Stimulated activated CD4-positive, alpha-beta T cell treated with anti-CD3 and anti-CD28 coated beads, TNF-alpha, amount 100 ng/mL, for 48 hours (primary cell): ENCODE measurements around the gene LBHD2.
"Not testable (repeated sequence)": the region's sequence is repeated elsewhere in the genome, so short reads cannot be mapped to it uniquely, and the experiment has no call there.

Source experiments
- DNase-seq, 3 donors: peaks; one replicate each; pipeline ENCODE4 v3.0.0-alpha.2; 2020; ENCODE audit warnings: low read depth in 3 of 3

The LBHD2 gene

GRCh38 chr14:103119527-103119926 is 35.5 kb downstream of the LBHD2 start:
- DNase-seq = not testable (repeated sequence)

- no peak for DNase-seq
These were observed 37.3 kb downstream of the LBHD2 start for GRCh38 chr14:103121121-103121845.

GRCh38 chr14:103121846-103122584 is 38.0 kb downstream of the LBHD2 start:
- DNase-seq = no peak

GRCh38 chr14:103122585-103122946 is 38.6 kb downstream of the LBHD2 start:
- no peak for DNase-seq

- DNase-seq = no peak
These were observed 39.1 kb downstream of the LBHD2 start, which contains the start of gene TNFAIP2 for GRCh38 chr14:103122947-103123633. Gene TNFAIP2, plus strand, starts transcription at chr14:103123461. Its CDS starts 2,997 bp downstream, at chr14:103126458.

- DNase-seq = no peak
These were observed 39.9 kb downstream of the LBHD2 start for GRCh38 chr14:103123634-103124500.

- no peak for DNase-seq
These were observed 40.5 kb downstream of the LBHD2 start for GRCh38 chr14:103124501-103125001.

- DNase-seq = no peak
These were observed 41.4 kb downstream of the LBHD2 start for GRCh38 chr14:103125098-103126070.

GRCh38 chr14:103126088-103126872 is 42.3 kb downstream of the LBHD2 start:
- DNase-seq = no peak

- DNase-seq = no peak
These were observed 42.9 kb downstream of the LBHD2 start for GRCh38 chr14:103126873-103127304.

- no peak for DNase-seq
These were observed 43.3 kb downstream of the LBHD2 start for GRCh38 chr14:103127356-103127755.

- no peak for DNase-seq
These were observed 44.0 kb downstream of the LBHD2 start for GRCh38 chr14:103127861-103128598.

GRCh38 chr14:103128631-103129300 is 44.8 kb downstream of the LBHD2 start:
- no peak for DNase-seq

- no peak for DNase-seq
These were observed 45.4 kb downstream of the LBHD2 start for GRCh38 chr14:103129301-103130016.

- DNase-seq = no peak
These were observed 46.2 kb downstream of the LBHD2 start for GRCh38 chr14:103130017-103130764.

GRCh38 chr14:103130965-103131364 is 47.0 kb downstream of the LBHD2 start:
- DNase-seq = no peak

- DNase-seq = no peak
These were observed 47.6 kb downstream of the LBHD2 start for GRCh38 chr14:103131580-103131979.
